Endodermal cell (in vitro differentiated cells): Measurements from ENCODE around the gene OTC. TPM values are rescaled to one million over a fixed set of nuclear protein-coding genes. Genes with fewer than 3 reads are reported as not detected.

ENCODE experiments used
- DNase-seq: peaks from one replicate; pipeline ENCODE4 v3.0.0-alpha.2; 2017
- H3K27ac ChIP-seq: 2 replicates; pipeline ENCODE4 v1.5.1; 2013; ENCODE audit warnings: mild to moderate bottlenecking, low read depth, low read length, moderate library complexity
- H3K27me3 ChIP-seq: 2 replicates; pipeline ENCODE4 v1.6.1; 2013; ENCODE audit warnings: mild to moderate bottlenecking, low read length, moderate library complexity; ENCODE audit not compliant: insufficient read depth, control insufficient read depth, poor library complexity, severe bottlenecking
- H3K36me3 ChIP-seq: 2 replicates; pipeline ENCODE4 v1.7.0; 2013; ENCODE audit warnings: mild to moderate bottlenecking, low read length, moderate library complexity; ENCODE audit not compliant: control insufficient read depth, insufficient read depth
- H3K4me1 ChIP-seq: one replicate; pipeline ENCODE4 v1.7.0; 2013; ENCODE audit warnings: low read length; ENCODE audit not compliant: control insufficient read depth, insufficient read depth
- H3K4me3 ChIP-seq: 2 replicates; pipeline ENCODE4 v1.5.1; 2013; ENCODE audit warnings: mild to moderate bottlenecking, low read length, moderate library complexity
- H3K9ac ChIP-seq: 2 replicates; pipeline ENCODE4 v1.6.1; 2013; ENCODE audit warnings: mild to moderate bottlenecking, low read length, moderate library complexity; ENCODE audit not compliant: poor library complexity, severe bottlenecking; ENCODE audit errors: extremely low read depth
- H3K9me3 ChIP-seq: 2 replicates; pipeline ENCODE4 v1.6.1; 2013; ENCODE audit warnings: mild to moderate bottlenecking, low read length, moderate library complexity; ENCODE audit not compliant: control insufficient read depth
- H3K27ac Mint-ChIP-seq: 2 replicates; pipeline ENCODE4 v1.8.0; 2020; ENCODE audit warnings: mixed read lengths
- H3K27me3 Mint-ChIP-seq: 2 replicates; pipeline ENCODE4 v1.8.0; 2021; ENCODE audit warnings: mild to moderate bottlenecking, mixed read lengths; ENCODE audit not compliant: insufficient read depth
- H3K36me3 Mint-ChIP-seq: 2 replicates; pipeline ENCODE4 v1.8.0; 2020; ENCODE audit warnings: low read depth, mixed read lengths
- H3K4me1 Mint-ChIP-seq: 2 replicates; pipeline ENCODE4 v1.8.0; 2020; ENCODE audit warnings: mixed read lengths
- H3K4me3 Mint-ChIP-seq: 2 replicates; pipeline ENCODE4 v1.8.0; 2020; ENCODE audit warnings: mild to moderate bottlenecking, moderate library complexity, mixed read lengths
- H3K9me3 Mint-ChIP-seq: 2 replicates; pipeline ENCODE4 v1.8.0; 2020; ENCODE audit warnings: mild to moderate bottlenecking, mixed read lengths
- WGBS, 2 experiments: methylation state at CpG; one replicate each; pipeline versions ENCODE4 v1.1.5 to v1.1.7; 2013; ENCODE audit warnings: missing lambda C conversion rate in 2 of 2, mixed read lengths in 1 of 2; ENCODE audit not compliant: insufficient coverage in 1 of 2, insufficient read length in 1 of 2; 5-methylcytosine and 5-hydroxymethylcytosine counted together
- total RNA-seq, 2 donors: library from RNA; stranded (reverse); fragmentation: NEBNext Ultra II Directional in 1 of 2; extraction: Animal tissue kit (Norgen Biotek cat#: 25700) in 1 of 2; gene quantifications; 2 replicates in 1 of 2; 3 replicates in 1 of 2; pipeline ENCODE4 v1.2.1, GENCODE V29; 2021
- TF ChIP-seq, protein P1 (sequence below): fragments of 200-600 bp; sonication (generic); conservative IDR thresholded peaks from 2 replicates; pipeline ENCODE4 v1.5.0; 2021; ENCODE audit warnings: antibody characterized with exemption, mild to moderate bottlenecking

OTC gene
- total RNA-seq, 2 donors from 2014 or later, result not detected

DNA sequence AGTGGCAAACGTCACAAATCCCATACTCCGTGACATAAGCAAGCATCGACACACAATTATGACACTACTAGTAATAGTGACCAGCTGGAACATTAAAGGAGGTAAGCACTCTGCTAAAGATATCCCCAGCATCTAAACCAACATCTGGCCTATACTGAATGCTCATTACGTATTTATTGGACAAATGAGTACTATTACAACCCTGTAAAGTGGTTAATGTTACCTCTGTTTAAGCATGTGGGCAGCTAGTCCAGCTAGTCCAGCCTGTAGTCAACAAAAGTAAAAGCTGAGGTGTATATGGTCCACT is 24.7 kb upstream of the OTC start:
- H3K27ac Mint-ChIP-seq, result no peak overlapping the region
- H3K4me3 ChIP-seq, result no peak overlapping the region

DNA sequence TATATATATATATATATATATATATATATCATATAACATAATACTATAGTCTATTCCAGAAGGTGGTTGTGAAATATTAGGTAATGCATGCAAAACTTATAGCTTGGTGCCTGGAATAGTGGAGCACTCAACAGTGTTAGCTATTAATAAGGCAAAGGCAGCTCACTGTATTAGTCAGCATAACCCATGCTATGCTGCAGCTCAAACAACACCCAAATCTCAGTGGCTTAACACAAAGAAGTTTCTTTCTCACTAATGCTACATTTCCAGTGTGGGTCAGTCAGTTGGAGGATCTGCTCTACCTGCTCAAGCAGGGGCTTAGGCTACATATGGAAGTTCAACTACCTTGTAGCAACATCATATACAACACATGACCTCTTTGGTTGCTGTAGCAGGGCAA is 19.9 kb upstream of the OTC start:
- Mint-ChIP-seq H3K4me1 (peaks cover 2% of the 10 kb centered on the region), H3K27ac (no peak overlapping the region), H3K27me3 (no peaks in the 10 kb centered on the region), H3K9me3 (peaks cover 50% of the 10 kb centered on the region), H3K4me3 (no peak overlapping the region), H3K36me3 (no peaks in the 10 kb centered on the region)
- Histone ChIP-seq H3K4me3 (no peak overlapping the region), H3K9me3 (no peaks in the 10 kb centered on the region), H3K9ac (no peak overlapping the region), H3K27ac (no peak overlapping the region), H3K27me3 (no peaks in the 10 kb centered on the region), H3K36me3 (no peaks in the 10 kb centered on the region), H3K4me1 (no peaks in the 10 kb centered on the region)
- no peak for DNase-seq
- TF ChIP-seq, protein P1, sequence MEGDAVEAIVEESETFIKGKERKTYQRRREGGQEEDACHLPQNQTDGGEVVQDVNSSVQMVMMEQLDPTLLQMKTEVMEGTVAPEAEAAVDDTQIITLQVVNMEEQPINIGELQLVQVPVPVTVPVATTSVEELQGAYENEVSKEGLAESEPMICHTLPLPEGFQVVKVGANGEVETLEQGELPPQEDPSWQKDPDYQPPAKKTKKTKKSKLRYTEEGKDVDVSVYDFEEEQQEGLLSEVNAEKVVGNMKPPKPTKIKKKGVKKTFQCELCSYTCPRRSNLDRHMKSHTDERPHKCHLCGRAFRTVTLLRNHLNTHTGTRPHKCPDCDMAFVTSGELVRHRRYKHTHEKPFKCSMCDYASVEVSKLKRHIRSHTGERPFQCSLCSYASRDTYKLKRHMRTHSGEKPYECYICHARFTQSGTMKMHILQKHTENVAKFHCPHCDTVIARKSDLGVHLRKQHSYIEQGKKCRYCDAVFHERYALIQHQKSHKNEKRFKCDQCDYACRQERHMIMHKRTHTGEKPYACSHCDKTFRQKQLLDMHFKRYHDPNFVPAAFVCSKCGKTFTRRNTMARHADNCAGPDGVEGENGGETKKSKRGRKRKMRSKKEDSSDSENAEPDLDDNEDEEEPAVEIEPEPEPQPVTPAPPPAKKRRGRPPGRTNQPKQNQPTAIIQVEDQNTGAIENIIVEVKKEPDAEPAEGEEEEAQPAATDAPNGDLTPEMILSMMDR, result no peak

More for the DNA sequence above, 24.7 kb upstream of the OTC start:
- no peak overlapping the region for H3K9ac ChIP-seq
- 31% methylated on average over 4 of the region's 4 CpGs; no CpG with 5 or more reads in 1 of the 2 experiments for WGBS, 2 experiments
- TF ChIP-seq, protein P1, result no peak
- no peaks in the 10 kb centered on the region for H3K36me3 ChIP-seq
- H3K27me3 ChIP-seq, result no peaks in the 10 kb centered on the region
- no peak overlapping the region for H3K27ac ChIP-seq
- H3K27me3 Mint-ChIP-seq, result no peaks in the 10 kb centered on the region
- DNase-seq, result no peak
- H3K9me3 ChIP-seq, result no peaks in the 10 kb centered on the region
- H3K9me3 Mint-ChIP-seq, result peaks cover 37% of the 10 kb centered on the region
- H3K4me1 ChIP-seq, result no peaks in the 10 kb centered on the region
- peak overlapping the region; percentile 80 for H3K4me3 Mint-ChIP-seq
- H3K4me1 Mint-ChIP-seq, result peaks cover 4% of the 10 kb centered on the region
- no peaks in the 10 kb centered on the region for H3K36me3 Mint-ChIP-seq

DNA sequence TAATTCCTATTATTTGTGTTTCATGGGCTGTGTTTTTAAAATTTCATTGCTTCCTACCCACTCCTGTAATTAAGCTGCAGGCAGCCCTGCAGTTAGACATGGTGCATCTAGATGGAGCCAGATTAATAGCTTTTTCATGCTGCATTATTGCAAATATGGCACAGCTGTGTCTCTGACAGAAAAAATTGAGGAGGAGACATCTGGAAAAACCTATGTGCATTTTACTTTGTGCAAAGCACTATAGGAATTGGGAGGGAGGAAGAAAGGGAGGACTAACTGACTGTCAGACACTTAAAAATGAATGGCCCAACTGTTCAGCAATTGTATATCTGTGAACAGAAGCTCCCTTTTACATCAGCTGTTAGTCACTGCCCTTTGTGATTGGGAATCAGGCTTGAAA is 17.0 kb upstream of the OTC start:
- peaks cover 5% of the 10 kb centered on the region for H3K4me1 Mint-ChIP-seq

More for the DNA sequence above, 17.0 kb upstream of the OTC start:
- Histone ChIP-seq H3K9ac (no peak overlapping the region), H3K27ac (no peak overlapping the region), H3K4me3 (no peak overlapping the region), H3K27me3 (no peaks in the 10 kb centered on the region), H3K4me1 (no peaks in the 10 kb centered on the region), H3K36me3 (no peaks in the 10 kb centered on the region), H3K9me3 (no peaks in the 10 kb centered on the region)
- TF ChIP-seq, protein P1, result no peak
- no peaks in the 10 kb centered on the region for H3K36me3 Mint-ChIP-seq
- H3K9me3 Mint-ChIP-seq, result peaks cover 44% of the 10 kb centered on the region
- DNase-seq, result no peak
- no peak overlapping the region for H3K27ac Mint-ChIP-seq
- no peak overlapping the region for H3K4me3 Mint-ChIP-seq
- no peaks in the 10 kb centered on the region for H3K27me3 Mint-ChIP-seq
